GM10266 (cell line): ENCODE results near the gene LPAR1.

ENCODE experiments used
- DNase-seq: peaks from one replicate; pipeline ENCODE4 v3.0.0; 2012; ENCODE audit errors: extremely low spot score
- TF ChIP-seq, protein P1 (sequence below): IDR thresholded peaks from 2 replicates; pipeline ENCODE4 v1.5.1; 2012; ENCODE audit warnings: mild to moderate bottlenecking, low read depth; ENCODE audit not compliant: control insufficient read depth, insufficient read depth; ENCODE audit errors: missing control alignments

Gene LPAR1

DNA sequence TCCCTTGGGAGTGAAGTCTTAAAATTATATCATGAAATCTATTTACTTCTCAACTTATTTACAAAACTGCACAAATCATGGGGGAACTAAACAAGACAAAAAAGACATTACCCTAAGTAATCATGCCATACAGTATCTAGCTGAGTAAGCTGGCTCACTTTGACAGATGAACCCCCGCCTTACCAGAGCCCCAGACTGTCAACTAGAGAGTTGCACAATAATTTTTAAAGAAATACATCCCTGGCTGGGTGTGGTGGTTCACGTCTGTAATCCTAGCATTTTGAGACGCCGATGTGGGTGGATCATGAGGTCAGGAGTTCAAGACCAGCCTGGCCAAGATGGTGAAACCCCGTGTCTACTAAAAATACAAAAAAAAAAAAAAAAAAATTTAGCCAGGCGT is 62.3 kb downstream of the LPAR1 start:
- TF ChIP-seq, protein P1, sequence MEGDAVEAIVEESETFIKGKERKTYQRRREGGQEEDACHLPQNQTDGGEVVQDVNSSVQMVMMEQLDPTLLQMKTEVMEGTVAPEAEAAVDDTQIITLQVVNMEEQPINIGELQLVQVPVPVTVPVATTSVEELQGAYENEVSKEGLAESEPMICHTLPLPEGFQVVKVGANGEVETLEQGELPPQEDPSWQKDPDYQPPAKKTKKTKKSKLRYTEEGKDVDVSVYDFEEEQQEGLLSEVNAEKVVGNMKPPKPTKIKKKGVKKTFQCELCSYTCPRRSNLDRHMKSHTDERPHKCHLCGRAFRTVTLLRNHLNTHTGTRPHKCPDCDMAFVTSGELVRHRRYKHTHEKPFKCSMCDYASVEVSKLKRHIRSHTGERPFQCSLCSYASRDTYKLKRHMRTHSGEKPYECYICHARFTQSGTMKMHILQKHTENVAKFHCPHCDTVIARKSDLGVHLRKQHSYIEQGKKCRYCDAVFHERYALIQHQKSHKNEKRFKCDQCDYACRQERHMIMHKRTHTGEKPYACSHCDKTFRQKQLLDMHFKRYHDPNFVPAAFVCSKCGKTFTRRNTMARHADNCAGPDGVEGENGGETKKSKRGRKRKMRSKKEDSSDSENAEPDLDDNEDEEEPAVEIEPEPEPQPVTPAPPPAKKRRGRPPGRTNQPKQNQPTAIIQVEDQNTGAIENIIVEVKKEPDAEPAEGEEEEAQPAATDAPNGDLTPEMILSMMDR, result no peak

DNA sequence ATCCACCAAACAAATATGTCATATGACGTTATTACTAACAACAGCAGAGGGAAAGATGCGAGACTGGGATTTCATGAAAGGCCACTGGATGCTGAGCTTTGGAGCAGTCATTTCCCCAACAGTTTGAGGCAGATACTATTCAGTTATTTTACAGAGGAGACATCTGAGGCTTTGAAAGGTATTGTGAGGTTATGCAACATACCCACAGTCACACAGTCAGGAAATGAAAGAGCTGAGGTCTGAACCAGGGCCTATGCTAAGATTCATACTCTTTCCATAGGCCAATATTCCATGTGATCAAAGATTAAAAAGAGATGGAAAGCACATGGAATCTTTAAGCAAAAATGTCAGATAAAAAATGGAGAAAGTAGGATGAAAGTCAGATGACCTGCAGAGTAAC is 63.0 kb downstream of the LPAR1 start:
- TF ChIP-seq, protein P1, result no peak
- no peak for DNase-seq

More for the DNA sequence above, 62.3 kb downstream of the LPAR1 start:
- DNase-seq, result no peak

DNA sequence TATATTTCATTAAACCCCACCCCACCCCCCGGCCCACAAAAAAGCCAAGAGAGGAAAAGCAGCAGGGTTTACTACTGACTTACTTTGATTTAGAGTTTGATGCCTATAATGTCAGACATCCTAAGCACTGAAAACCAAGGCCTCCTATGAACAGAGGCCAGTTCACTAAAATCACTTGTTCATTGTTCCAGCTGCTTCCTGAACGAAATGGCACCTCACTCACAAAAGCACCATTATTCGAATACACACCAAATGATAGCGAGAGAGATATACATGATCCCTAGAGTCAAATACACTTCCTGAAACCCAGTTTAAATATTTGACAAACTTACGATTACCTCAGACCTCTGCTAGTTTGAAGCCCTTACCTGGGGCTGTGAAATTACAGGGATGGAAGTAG is 66.6 kb downstream of the LPAR1 start:
- DNase-seq, result no peak
- TF ChIP-seq, protein P1, result no peak

DNA sequence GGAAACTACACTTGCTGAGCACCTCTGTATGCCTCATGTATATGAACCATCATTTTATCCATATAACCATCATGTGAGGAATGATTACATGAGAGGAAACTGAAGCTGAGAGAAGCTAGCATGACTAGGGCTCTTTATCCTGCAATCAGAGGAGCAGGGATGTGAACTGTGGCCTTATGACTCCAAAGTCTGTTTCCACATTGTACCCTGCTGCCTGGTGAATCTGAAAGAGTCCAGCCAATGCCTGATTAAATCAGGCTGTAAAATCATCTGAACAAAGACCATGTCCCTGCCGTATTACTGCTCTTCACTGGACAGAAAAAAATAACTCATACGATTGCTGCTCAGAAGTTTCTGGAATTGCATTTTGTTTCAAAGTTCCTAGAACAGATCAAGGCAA is 67.0 kb downstream of the LPAR1 start:
- TF ChIP-seq, protein P1, result no peak
- DNase-seq, result no peak

DNA sequence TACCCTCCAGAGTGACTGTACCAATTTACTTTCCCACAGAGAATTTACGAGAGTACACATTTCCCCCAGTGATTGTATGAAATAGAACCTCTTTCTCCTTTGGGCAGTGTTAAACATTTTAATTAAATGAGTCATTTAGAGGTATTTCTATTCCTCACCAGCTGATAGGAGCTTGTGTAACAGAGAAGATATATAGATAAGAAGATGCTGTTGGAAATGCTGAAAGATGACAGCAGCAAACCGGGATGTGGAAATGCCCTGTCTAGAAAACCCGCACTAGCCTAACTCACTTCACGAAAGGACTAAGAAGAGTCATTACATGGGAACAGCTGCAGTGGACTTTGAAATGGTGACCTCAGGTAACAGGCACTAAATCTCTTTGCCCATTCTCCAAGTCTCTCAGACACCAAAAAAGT is 68.3 kb downstream of the LPAR1 start:
- TF ChIP-seq, protein P1, result no peak
- no peak for DNase-seq

DNA sequence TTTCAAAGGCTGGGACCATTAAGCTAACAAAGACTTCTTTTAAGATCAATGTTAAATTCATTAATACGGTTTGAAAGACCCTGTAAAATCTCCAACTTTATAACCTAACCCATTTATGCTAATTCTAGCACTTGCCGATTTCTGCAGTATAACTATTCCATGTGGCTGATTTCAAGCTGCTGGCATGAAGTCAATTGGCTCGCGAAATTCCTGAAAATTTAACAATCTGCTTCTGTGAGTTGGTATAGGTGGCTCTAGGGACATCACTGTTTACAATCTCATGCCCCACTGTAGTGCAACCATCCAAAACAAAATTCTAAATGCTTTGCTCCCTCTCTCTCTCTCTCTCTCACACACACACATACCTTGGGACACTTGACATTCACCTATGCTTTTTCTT is 70.2 kb downstream of the LPAR1 start:
- no peak for DNase-seq
- TF ChIP-seq, protein P1, result no peak

DNA sequence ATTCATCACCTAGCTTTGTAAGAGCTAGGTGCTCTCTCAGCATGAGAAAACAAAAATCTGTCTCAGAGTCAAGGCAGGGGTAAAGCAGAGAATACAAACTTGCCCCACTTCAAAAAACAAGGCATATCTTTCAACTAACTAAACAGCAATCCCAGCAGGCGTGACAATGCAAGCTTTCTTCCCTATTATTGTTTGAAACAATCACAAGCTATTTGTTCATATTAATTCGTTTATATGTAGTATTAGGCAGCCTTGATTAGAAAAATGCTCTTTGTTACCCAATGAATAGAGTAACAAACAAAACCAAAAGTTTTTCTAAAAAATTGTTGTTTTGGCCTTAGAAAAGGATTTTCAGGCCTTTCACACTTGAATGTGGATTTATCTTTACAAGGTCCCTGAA is 71.1 kb downstream of the LPAR1 start:
- TF ChIP-seq, protein P1, result no peak
- no peak for DNase-seq
